ENCODE measurements around the gene LRIF1. TPM values are rescaled to one million over a fixed set of nuclear protein-coding genes. Genes with fewer than 3 reads are reported as not detected.
"Not testable (repeated sequence)": the region's sequence is repeated elsewhere in the genome, so short reads cannot be mapped to it uniquely, and the experiment has no call there.

The LRIF1 gene, protein sequence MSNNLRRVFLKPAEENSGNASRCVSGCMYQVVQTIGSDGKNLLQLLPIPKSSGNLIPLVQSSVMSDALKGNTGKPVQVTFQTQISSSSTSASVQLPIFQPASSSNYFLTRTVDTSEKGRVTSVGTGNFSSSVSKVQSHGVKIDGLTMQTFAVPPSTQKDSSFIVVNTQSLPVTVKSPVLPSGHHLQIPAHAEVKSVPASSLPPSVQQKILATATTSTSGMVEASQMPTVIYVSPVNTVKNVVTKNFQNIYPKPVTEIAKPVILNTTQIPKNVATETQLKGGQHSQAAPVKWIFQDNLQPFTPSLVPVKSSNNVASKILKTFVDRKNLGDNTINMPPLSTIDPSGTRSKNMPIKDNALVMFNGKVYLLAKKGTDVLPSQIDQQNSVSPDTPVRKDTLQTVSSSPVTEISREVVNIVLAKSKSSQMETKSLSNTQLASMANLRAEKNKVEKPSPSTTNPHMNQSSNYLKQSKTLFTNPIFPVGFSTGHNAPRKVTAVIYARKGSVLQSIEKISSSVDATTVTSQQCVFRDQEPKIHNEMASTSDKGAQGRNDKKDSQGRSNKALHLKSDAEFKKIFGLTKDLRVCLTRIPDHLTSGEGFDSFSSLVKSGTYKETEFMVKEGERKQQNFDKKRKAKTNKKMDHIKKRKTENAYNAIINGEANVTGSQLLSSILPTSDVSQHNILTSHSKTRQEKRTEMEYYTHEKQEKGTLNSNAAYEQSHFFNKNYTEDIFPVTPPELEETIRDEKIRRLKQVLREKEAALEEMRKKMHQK
- total RNA-seq: 10 to 100 TPM in 1 of 2 donors, 1 to 10 TPM in 1; 6.9 to 15.8 TPM

DNA sequence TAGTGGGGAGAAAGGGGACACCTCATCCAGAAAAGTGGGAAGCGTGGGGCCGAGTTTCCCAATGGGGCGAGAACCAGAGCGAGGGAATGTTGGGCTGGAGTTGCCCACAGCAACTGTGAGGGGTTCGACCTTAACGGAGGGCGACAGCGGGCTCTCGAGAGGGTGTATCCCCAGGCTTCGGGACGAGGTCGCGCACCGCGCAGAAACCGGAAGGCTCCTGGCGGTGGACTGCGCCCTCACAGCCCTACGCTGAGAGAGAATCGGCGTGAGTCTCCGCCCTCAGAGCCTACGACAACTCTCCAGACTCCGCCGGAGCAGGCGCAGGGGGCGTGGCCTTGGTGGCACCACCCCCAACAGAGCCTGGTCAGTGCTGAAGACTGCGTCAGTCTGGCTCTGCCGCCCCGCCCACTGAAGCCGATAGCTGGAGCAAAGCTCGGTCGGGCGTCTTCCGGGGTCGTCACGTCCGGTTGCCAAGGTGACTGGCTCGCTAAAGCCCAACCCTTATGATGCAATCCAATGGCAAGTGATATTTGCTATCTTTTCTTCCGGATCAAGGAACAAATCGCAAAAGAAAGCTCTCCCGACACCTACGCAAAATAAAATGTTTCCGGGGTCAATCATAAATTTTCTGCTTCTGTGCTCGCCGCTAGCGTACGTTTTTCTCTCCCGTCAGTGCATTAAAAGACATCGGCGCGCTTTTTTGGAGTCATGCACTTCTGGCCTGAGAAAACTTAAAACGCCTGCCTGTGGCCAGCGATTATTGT lies at the start of gene LRIF1:
Gene LRIF1, minus strand, starts transcription at position 232 of the 764 bp plus-strand sequence. CDS start 234 bp downstream, outside the sequence.
- DNase-seq (ENCODE audit: low spot score in 2 of 2): peak; percentile 99
- Mint-ChIP-seq H3K36me3 (peaks cover 55% of the 10 kb centered on the region in 2 donors), H3K9me3 (peaks cover 35 to 48% of the 10 kb centered on the region in 2 donors), H3K27ac (peak within 1 kb of the TSS; percentile 94 to 99)
- peak; percentile 98 for ATAC-seq

- no peak for ATAC-seq
- H3K27ac Mint-ChIP-seq: no peak overlapping the region
- H3K9me3 Mint-ChIP-seq: peaks cover 9 to 20% of the 10 kb centered on the region in 2 donors
- no peak for DNase-seq (ENCODE audit: low spot score in 2 of 2)
- H3K36me3 Mint-ChIP-seq: peaks cover 8 to 17% of the 10 kb centered on the region in 2 donors
Observed at GRCh38 chr1:111008031-111008430, 44.3 kb upstream of the LRIF1 start.

DNA sequence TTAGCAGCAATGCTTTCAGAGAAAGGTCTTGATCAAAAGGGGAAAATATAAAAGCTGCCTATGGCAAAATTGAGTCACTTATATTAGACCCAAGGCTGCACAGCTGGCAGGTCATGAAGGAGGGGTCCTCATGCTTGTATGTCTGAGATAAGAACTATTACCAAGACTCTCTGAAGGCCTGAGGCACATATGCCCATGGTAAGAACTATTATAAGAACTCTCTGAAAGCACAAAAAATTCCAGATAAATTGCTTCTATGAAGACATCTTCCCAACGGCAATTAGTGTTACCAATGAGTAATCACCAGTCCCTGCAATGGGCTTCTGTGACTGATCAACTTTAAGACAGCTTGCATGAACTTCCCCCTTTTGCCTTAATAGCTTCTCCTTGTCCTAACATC lies 42.8 kb upstream of the LRIF1 start:
- Mint-ChIP-seq H3K27ac (no peak overlapping the region), H3K9me3 (peaks cover 9% of the 10 kb centered on the region in 2 donors)

DNA sequence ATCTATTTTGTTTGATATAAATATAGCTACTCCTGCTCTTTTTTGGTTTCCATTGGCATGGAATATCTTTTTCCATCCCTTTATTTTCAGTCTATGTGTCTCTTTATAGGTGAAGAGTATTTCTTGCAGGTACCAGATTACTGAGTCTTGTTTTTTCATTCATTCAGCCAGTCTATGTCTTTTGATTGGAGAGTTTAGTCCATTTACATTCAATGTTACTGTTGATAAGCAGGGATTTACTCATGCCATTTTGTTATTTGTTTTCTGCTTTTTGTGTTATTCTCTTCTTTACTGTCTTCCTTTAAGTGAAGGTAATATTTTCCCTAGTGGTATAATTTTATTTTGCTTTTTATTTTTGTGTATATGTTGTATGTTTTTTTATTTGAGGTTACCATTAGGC lies 35.9 kb upstream of the LRIF1 start:
- H3K9me3 Mint-ChIP-seq; DNase-seq (ENCODE audit: low spot score in 2 of 2); H3K27ac Mint-ChIP-seq; ATAC-seq: not testable (repeated sequence)
- H3K36me3 Mint-ChIP-seq: peaks cover 15 to 20% of the 10 kb centered on the region in 2 donors

More for the DNA sequence above, 42.8 kb upstream of the LRIF1 start:
- H3K36me3 Mint-ChIP-seq: peaks cover 8 to 24% of the 10 kb centered on the region in 2 donors
- ATAC-seq (no peak), DNase-seq (ENCODE audit: low spot score in 2 of 2) (no peak)

- not testable (repeated sequence) for H3K36me3 Mint-ChIP-seq; H3K27ac Mint-ChIP-seq; H3K9me3 Mint-ChIP-seq; DNase-seq (ENCODE audit: low spot score in 2 of 2)
- peak in 1 of 2 donors; percentile 30 for ATAC-seq
Observed at GRCh38 chr1:110992329-110992728, 28.6 kb upstream of the LRIF1 start.

GRCh38 chr1:110991295-110991694 lies 27.6 kb upstream of the LRIF1 start:
- DNase-seq (ENCODE audit: low spot score in 2 of 2); H3K27ac Mint-ChIP-seq; H3K9me3 Mint-ChIP-seq; ATAC-seq; H3K36me3 Mint-ChIP-seq: not testable (repeated sequence)

DNA sequence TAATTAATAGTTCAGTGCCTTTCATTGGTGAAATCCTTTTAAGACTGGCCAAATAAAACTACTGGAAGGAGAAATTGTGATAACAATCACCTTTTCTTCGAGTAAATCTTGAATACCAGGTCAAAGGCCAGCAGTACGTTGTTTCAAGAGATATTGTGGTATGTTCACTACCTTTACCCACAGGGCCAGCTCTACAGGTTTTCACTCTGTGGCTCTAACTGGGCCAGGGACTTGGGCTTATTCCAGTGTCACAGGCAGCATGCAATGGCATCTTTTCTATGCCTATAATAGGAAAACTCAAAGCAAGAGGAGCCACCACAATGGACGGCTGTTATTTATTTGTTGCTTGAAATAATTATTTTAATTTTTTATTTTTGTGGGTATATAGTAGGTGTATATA lies 26.8 kb upstream of the LRIF1 start:
- DNase-seq (ENCODE audit: low spot score in 2 of 2) (no peak), ATAC-seq (no peak)
- Mint-ChIP-seq H3K9me3 (no peaks in the 10 kb centered on the region), H3K27ac (no peak overlapping the region), H3K36me3 (no peaks in the 10 kb centered on the region)

DNA sequence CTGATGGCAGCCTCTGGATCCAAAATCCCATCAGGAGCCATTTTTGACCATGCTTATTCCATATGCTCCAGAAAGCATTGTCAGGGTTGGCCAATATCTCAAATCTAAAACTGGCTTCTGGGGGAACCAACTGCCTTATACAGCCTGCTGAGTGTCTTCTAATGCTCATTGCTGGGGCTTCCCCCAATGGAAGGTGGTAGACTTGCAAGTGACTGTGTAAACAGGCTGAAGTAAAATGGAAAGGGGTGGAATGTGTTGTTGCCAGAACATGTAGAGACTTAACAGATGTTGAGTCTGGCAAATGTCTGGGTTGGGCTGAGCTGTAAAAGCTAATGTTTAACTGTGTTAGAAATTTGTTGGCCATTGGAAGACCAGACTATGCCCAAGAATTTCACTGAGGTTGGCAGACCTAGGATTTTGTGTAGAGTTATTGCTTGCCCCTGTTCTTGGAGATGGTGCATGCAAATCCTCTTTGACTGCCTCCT lies 22.7 kb upstream of the LRIF1 start:
- H3K36me3 Mint-ChIP-seq: peaks cover 0 to 6% of the 10 kb centered on the region in 2 donors
- H3K27ac Mint-ChIP-seq: peak overlapping the region in 1 of 2 donors; percentile 26
- ATAC-seq: peak in 1 of 2 donors; percentile 56
- H3K9me3 Mint-ChIP-seq: peaks cover 11 to 14% of the 10 kb centered on the region in 2 donors
- DNase-seq (ENCODE audit: low spot score in 2 of 2): no peak

- DNase-seq (ENCODE audit: low spot score in 2 of 2): no peak
Observed at GRCh38 chr1:110982320-110982719, 18.6 kb upstream of the LRIF1 start.

DNA sequence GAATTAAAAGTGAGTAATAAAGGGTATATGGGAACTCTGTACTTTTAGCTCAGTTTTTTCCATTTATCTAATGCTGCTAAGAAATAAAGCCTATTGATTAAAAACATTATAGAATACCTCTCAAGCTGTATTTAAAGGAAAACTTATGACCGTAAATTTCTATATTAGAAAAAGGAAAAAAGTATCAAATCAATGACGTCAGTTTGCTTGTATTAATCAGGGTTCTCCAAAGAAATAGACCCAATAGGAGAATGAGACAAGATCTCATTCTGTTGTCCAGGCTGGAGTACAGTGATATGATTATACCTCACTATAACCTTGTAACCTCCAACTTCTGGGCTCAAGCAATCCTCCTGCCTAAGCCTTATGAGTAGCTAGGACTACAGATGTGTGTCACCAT lies 15.4 kb upstream of the LRIF1 start:
- DNase-seq (ENCODE audit: low spot score in 2 of 2) (no peak), ATAC-seq (no peak)
- Mint-ChIP-seq H3K9me3 (peaks cover 16 to 25% of the 10 kb centered on the region in 2 donors), H3K27ac (no peak overlapping the region), H3K36me3 (peaks cover 0 to 17% of the 10 kb centered on the region in 2 donors)

More at GRCh38 chr1:110982320-110982719, 18.6 kb upstream of the LRIF1 start:
- Mint-ChIP-seq H3K9me3 (peaks cover 11 to 14% of the 10 kb centered on the region in 2 donors), H3K27ac (no peak overlapping the region), H3K36me3 (peaks cover 0 to 11% of the 10 kb centered on the region in 2 donors)
- ATAC-seq: no peak

- H3K9me3 Mint-ChIP-seq: peaks cover 21 to 22% of the 10 kb centered on the region in 2 donors
- H3K27ac Mint-ChIP-seq: no peak overlapping the region
- H3K36me3 Mint-ChIP-seq: peaks cover 0 to 27% of the 10 kb centered on the region in 2 donors
- DNase-seq (ENCODE audit: low spot score in 2 of 2): no peak
- ATAC-seq: no peak
Observed at GRCh38 chr1:110976089-110976488, 12.4 kb upstream of the LRIF1 start.

DNA sequence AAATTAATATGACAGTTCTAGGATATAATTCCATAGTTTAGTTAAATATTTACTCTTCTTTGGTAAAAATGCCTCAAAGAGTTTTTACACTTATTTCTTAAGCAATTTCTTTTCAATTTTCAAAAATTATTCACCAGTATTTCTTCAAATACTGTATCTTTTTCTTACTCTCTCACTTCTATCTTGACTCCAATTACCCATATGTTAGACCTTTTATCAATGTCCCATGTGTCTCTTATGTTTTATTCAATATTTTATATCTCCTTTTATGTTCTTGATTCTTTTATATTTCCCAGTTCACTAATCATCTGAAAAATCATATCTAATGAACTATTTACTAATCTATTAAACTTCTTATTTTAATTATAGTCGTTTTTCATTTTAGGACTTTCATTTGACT lies 11.5 kb upstream of the LRIF1 start:
- no peak for DNase-seq (ENCODE audit: low spot score in 2 of 2)
- H3K9me3 Mint-ChIP-seq: peaks cover 22 to 25% of the 10 kb centered on the region in 2 donors
- H3K27ac Mint-ChIP-seq: no peak overlapping the region
- H3K36me3 Mint-ChIP-seq: peaks cover 0 to 25% of the 10 kb centered on the region in 2 donors
- ATAC-seq: no peak

GRCh38 chr1:110967256-110967655 lies 3.5 kb upstream of the LRIF1 start:
- Mint-ChIP-seq H3K9me3 (peaks cover 43 to 57% of the 10 kb centered on the region in 2 donors), H3K36me3 (peaks cover 36 to 64% of the 10 kb centered on the region in 2 donors), H3K27ac (no peak overlapping the region)
- DNase-seq (ENCODE audit: low spot score in 2 of 2) (no peak), ATAC-seq (no peak)

GRCh38 chr1:110964455-110964903 lies 757 bp upstream of the LRIF1 start:
- DNase-seq (ENCODE audit: low spot score in 2 of 2) (no peak), ATAC-seq (no peak)
- Mint-ChIP-seq H3K36me3 (peaks cover 55 to 59% of the 10 kb centered on the region in 2 donors), H3K27ac (peak overlapping the region; percentile 90 to 94), H3K9me3 (peaks cover 36 to 50% of the 10 kb centered on the region in 2 donors)

- Mint-ChIP-seq H3K9me3 (peaks cover 35 to 43% of the 10 kb centered on the region in 2 donors), H3K36me3 (peaks cover 48 to 55% of the 10 kb centered on the region in 2 donors)
Observed at GRCh38 chr1:110962892-110963690, 631 bp downstream of the LRIF1 start.

More at GRCh38 chr1:110962892-110963690, 631 bp downstream of the LRIF1 start:
- H3K27ac Mint-ChIP-seq: peak overlapping the region; percentile 94 to 99
- ATAC-seq (peak; percentile 36 to 47), DNase-seq (ENCODE audit: low spot score in 2 of 2) (peak; percentile 52 to 74)

All from activated naive CD4-positive, alpha-beta T cell treated with anti-CD3 and anti-CD28 coated beads, Interleukin-2, amount 50 U/mL, for 72 hours (primary cell).